WI38 (cell line): ENCODE measurements around the gene DGKG.

ENCODE experiments used
- H3K4me3 ChIP-seq: 2 replicates; pipeline ENCODE4 v1.5.1; 2011; ENCODE audit warnings: low read depth, mild to moderate bottlenecking, control low read depth, low read length
- CTCF ChIP-seq: IDR thresholded peaks from 2 replicates; pipeline ENCODE4 v1.5.1; 2012; ENCODE audit warnings: low read depth, mild to moderate bottlenecking, control low read depth, low read length

DGKG gene

GRCh38 chr3:186361762-186362536 is at the start of gene DGKG:
Gene DGKG (minus strand): TSS chr3:186362234. CDS start chr3:186320459, 41,775 bp downstream.
- 0 out of 2 replicates have a peak within 1 kb of the TSS, but pooled peaks have one; percentile 14 for H3K4me3 ChIP-seq
- TF ChIP-seq CTCF, result no peak

GRCh38 chr3:186411089-186411488 is 49.1 kb upstream of the DGKG start:
- no peak for TF ChIP-seq CTCF
- H3K4me3 ChIP-seq, result no peak overlapping the region

GRCh38 chr3:186406669-186407635 is 44.9 kb upstream of the DGKG start:
- no peak for TF ChIP-seq CTCF

GRCh38 chr3:186401556-186401955 is 39.5 kb upstream of the DGKG start:
- H3K4me3 ChIP-seq, result no peak overlapping the region
- TF ChIP-seq CTCF, result no peak

More at GRCh38 chr3:186406669-186407635, 44.9 kb upstream of the DGKG start:
- H3K4me3 ChIP-seq, result no peak overlapping the region

- H3K4me3 ChIP-seq, result no peak overlapping the region
- TF ChIP-seq CTCF, result no peak
Observed at GRCh38 chr3:186400662-186401061, 38.6 kb upstream of the DGKG start.

- H3K4me3 ChIP-seq, result no peak overlapping the region
- TF ChIP-seq CTCF, result no peak
Observed at GRCh38 chr3:186400026-186400425, 38.0 kb upstream of the DGKG start.
